ENCODE measurements around the gene PCDHGB7. TPM values are rescaled to one million over a fixed set of nuclear protein-coding genes. Genes with fewer than 3 reads are reported as not detected.

PCDHGB7 gene
- total RNA-seq = 26.6 TPM

GRCh38 chr5:141417494-141418172 lies at the start of gene PCDHGB7:
Gene PCDHGB7 (plus strand): TSS chr5:141417677. CDS start chr5:141417860, 183 bp downstream.

GRCh38 chr5:141369994-141370848 lies 47.3 kb upstream of the PCDHGB7 start, which contains the start of gene PCDHGB3:
Gene PCDHGB3 (plus strand): TSS chr5:141370242. CDS start chr5:141370395, 153 bp downstream.

GRCh38 chr5:141373673-141374317 lies 43.7 kb upstream of the PCDHGB7 start, which contains the start of gene PCDHGA6:
Gene PCDHGA6 (plus strand): TSS chr5:141373891. CDS start chr5:141374084, 193 bp downstream.

GRCh38 chr5:141382469-141383294 lies 34.8 kb upstream of the PCDHGB7 start, which contains the start of gene PCDHGA7:
Gene PCDHGA7 (plus strand): TSS chr5:141382742. CDS start chr5:141382900, 158 bp downstream.

GRCh38 chr5:141387557-141388311 lies 29.7 kb upstream of the PCDHGB7 start, which contains the start of gene PCDHGB4:
Gene PCDHGB4 (plus strand): TSS chr5:141387698. CDS start chr5:141387885, 187 bp downstream.

GRCh38 chr5:141392429-141393198 lies 24.9 kb upstream of the PCDHGB7 start, which contains the start of gene PCDHGA8:
Gene PCDHGA8 (plus strand): TSS chr5:141392633. CDS start chr5:141392814, 181 bp downstream.

GRCh38 chr5:141397756-141398551 lies 19.5 kb upstream of the PCDHGB7 start, which contains the start of gene PCDHGB5:
Gene PCDHGB5 (plus strand): TSS chr5:141397947. CDS start chr5:141398128, 181 bp downstream.

GRCh38 chr5:141402553-141403243 lies 14.8 kb upstream of the PCDHGB7 start, which contains the start of gene PCDHGA9:
Gene PCDHGA9 (plus strand): TSS chr5:141402778. CDS start chr5:141402953, 175 bp downstream.

GRCh38 chr5:141407790-141408505 lies 9.5 kb upstream of the PCDHGB7 start, which contains the start of gene PCDHGB6:
Gene PCDHGB6 (plus strand): TSS chr5:141408021. CDS start chr5:141408203, 182 bp downstream.

GRCh38 chr5:141412854-141413539 lies 4.5 kb upstream of the PCDHGB7 start, which contains the start of gene PCDHGA10:
Gene PCDHGA10 (plus strand): TSS chr5:141412987. CDS start chr5:141413176, 189 bp downstream.

GRCh38 chr5:141420855-141421488 lies 3.5 kb downstream of the PCDHGB7 start, which contains the start of gene PCDHGA11:
Gene PCDHGA11 (plus strand): TSS chr5:141421051. CDS start chr5:141421228, 177 bp downstream.

GRCh38 chr5:141430332-141431113 lies 13.0 kb downstream of the PCDHGB7 start, which contains the start of gene PCDHGA12:
Gene PCDHGA12 (plus strand): TSS chr5:141430507. CDS start chr5:141430760, 253 bp downstream.

